ENCODE results near the gene ARAP2.

The ARAP2 gene

GRCh38 chr4:36029951-36030350, 214.4 kb downstream of the ARAP2 start:
- DNase-seq: no peak

- no peak for DNase-seq
Measured at GRCh38 chr4:36027203-36027602, 217.1 kb downstream of the ARAP2 start.

- no peak for DNase-seq
Measured at GRCh38 chr4:36026348-36026880, 217.9 kb downstream of the ARAP2 start.

- no peak for DNase-seq
Measured at GRCh38 chr4:36024901-36025660, 219.2 kb downstream of the ARAP2 start.

GRCh38 chr4:36020351-36020750, 224.0 kb downstream of the ARAP2 start:
- no peak for DNase-seq
